Keratinocyte (primary cell): ENCODE results near the gene ATP4A. TPM values are rescaled to one million over a fixed set of nuclear protein-coding genes. Genes with fewer than 3 reads are reported as not detected.

ENCODE experiments used
- DNase-seq: peaks from one replicate; pipeline ENCODE4 v3.0.0-alpha.2; 2011; ENCODE audit warnings: low read depth, missing footprints, low spot score
- FAIRE-seq: peaks from 2 replicates; lab custom pipeline; 2011; peaks lifted over from hg19 to GRCh38; lab: Jason Lieb, UNC
- H2AFZ ChIP-seq: 2 replicates; pipeline ENCODE4 v1.6.0; 2012; ENCODE audit warnings: low read length, control low read depth, inconsistent platforms; ENCODE audit not compliant: control insufficient read depth
- H3K27ac ChIP-seq: 2 replicates; pipeline ENCODE4 v1.5.1; 2011; ENCODE audit warnings: low read length; ENCODE audit not compliant: control insufficient read depth, insufficient read depth
- H3K27me3 ChIP-seq: 3 replicates; pipeline ENCODE4 v1.6.0; 2011; ENCODE audit warnings: low read length; ENCODE audit not compliant: control insufficient read depth, insufficient read depth; ENCODE audit errors: extremely low read depth
- H3K36me3 ChIP-seq, 2 experiments: 2 replicates in 1 of 2; 3 replicates in 1 of 2; pipeline ENCODE4 v1.5.1; 2011; ENCODE audit warnings: low read length in 2 of 2, mild to moderate bottlenecking in 1 of 2; ENCODE audit not compliant: control insufficient read depth in 2 of 2, insufficient read depth in 2 of 2; ENCODE audit errors: extremely low read depth in 1 of 2
- H3K4me1 ChIP-seq: 3 replicates; pipeline ENCODE4 v1.5.1; 2011; ENCODE audit warnings: low read length; ENCODE audit not compliant: control insufficient read depth, insufficient read depth; ENCODE audit errors: extremely low read depth
- H3K4me2 ChIP-seq: 3 replicates; pipeline ENCODE4 v1.6.0; 2011; ENCODE audit warnings: low read depth, low read length; ENCODE audit not compliant: control insufficient read depth, insufficient read depth; ENCODE audit errors: extremely low read depth
- H3K4me3 ChIP-seq, 3 experiments: fragments of 200-600 bp in 1 of 3; sonication (generic) in 1 of 3; 2 replicates in 2 of 3; 3 replicates in 1 of 3; pipeline ENCODE4 v1.5.1; 2011 to 2016; ENCODE audit warnings: low read length in 3 of 3, mild to moderate bottlenecking in 3 of 3, control low read depth in 2 of 3, inconsistent platforms in 1 of 3, low read depth in 1 of 3, mixed read lengths in 1 of 3, mixed run types in 1 of 3, moderate library complexity in 1 of 3; ENCODE audit not compliant: control insufficient read depth in 2 of 3, insufficient read depth in 2 of 3; ENCODE audit errors: extremely low read depth in 1 of 3
- H3K79me2 ChIP-seq: 2 replicates; pipeline ENCODE4 v1.6.0; 2012; ENCODE audit warnings: low read length; ENCODE audit not compliant: control insufficient read depth, insufficient read depth
- H3K9ac ChIP-seq: 3 replicates; pipeline ENCODE4 v1.6.0; 2011; ENCODE audit warnings: low read length; ENCODE audit not compliant: control insufficient read depth, insufficient read depth; ENCODE audit errors: extremely low read depth
- H3K9me1 ChIP-seq: 3 replicates; pipeline ENCODE4 v1.6.0; 2011; ENCODE audit warnings: low read length; ENCODE audit not compliant: control insufficient read depth, insufficient read depth; ENCODE audit errors: extremely low read depth
- H3K9me3 ChIP-seq: 2 replicates; pipeline ENCODE4 v1.5.1; 2012; ENCODE audit warnings: low read depth, low read length; ENCODE audit not compliant: control insufficient read depth
- H4K20me1 ChIP-seq: 3 replicates; pipeline ENCODE4 v1.6.0; 2011; ENCODE audit warnings: low read length; ENCODE audit not compliant: control insufficient read depth, insufficient read depth; ENCODE audit errors: extremely low read depth
- CTCF ChIP-seq, 3 experiments: IDR thresholded peaks in 1 of 3; conservative IDR thresholded peaks in 1 of 3; optimal IDR thresholded peaks in 1 of 3; 2 replicates in 2 of 3; 3 replicates in 1 of 3; pipeline versions ENCODE3 to v1.5.1; 2011; ENCODE audit warnings: low read length in 3 of 3, mild to moderate bottlenecking in 3 of 3, moderate library complexity in 2 of 3, control low read depth in 1 of 3, inconsistent platforms in 1 of 3; ENCODE audit not compliant: insufficient read depth in 2 of 3; ENCODE audit errors: extremely low read depth in 1 of 3
- EZH2 ChIP-seq: IDR thresholded peaks from one replicate; pipeline ENCODE4 v1.6.1; 2012; ENCODE audit warnings: inconsistent platforms, mild to moderate bottlenecking, low read length, moderate library complexity
- dilution Hi-C: fragments of 300-500 bp; cut with MboI; formaldehyde crosslinking; loops from one replicate; pipeline ENCODE4 v1.7.0; 2020; ENCODE audit warnings: low sequenced_read_pairs; ENCODE audit not compliant: extremely low pct_ligation_motif_present
- polyA minus RNA-seq, 3 experiments: library from RNA; depleted of rRNA, polyadenylated mRNA; stranded (reverse); fragments of >200 nt; gene quantifications; 1 replicate in 1 of 3; 2 replicates in 1 of 3; 3 replicates in 1 of 3; pipeline ENCODE4 v1.2.3, GENCODE V29; 2011
- polyA plus RNA-seq, 5 experiments: library from polyadenylated mRNA; depleted of rRNA in 3 of 5; stranded (reverse) in 3 of 5; stranded (forward) in 1 of 5; unstranded in 1 of 5; fragments of >200 nt; gene quantifications; 1 replicate in 1 of 5; 2 replicates in 3 of 5; 3 replicates in 1 of 5; pipeline versions ENCODE4 v1.2.1 to v1.2.3, GENCODE V29; 2011 to 2012; ENCODE audit warnings: missing spikeins in 2 of 5, low read depth in 1 of 5, low replicate concordance in 1 of 5

The ATP4A gene
- polyA plus RNA-seq (not detected in 3 replicates), polyA minus RNA-seq (not detected in 3 replicates)
- polyA plus RNA-seq (2011; ENCODE audit: low read depth) = not detected
- polyA plus RNA-seq (2011; cell fraction: cytosol; rRNA removed) = not detected in 2 replicates
- polyA plus RNA-seq (2011; cell fraction: nucleus; rRNA removed) = not detected in 2 replicates
- polyA plus RNA-seq (2012; ENCODE audit: low replicate concordance) = not detected in 2 replicates
- polyA minus RNA-seq (2011; cell fraction: cytosol; rRNA and poly(A)+ RNA removed) = not detected
- not detected in 2 replicates for polyA minus RNA-seq (2011; cell fraction: nucleus; rRNA and poly(A)+ RNA removed)

- no peaks in the 10 kb centered on the region for H3K9me3 ChIP-seq
- dilution Hi-C loops = no loop called here
- no peak within 1 kb of the TSS for H3K9ac ChIP-seq
- H3K36me3 ChIP-seq = no peaks in the 10 kb centered on the region
- H3K27me3 ChIP-seq = peaks cover 22% of the 10 kb centered on the region
- no peak within 1 kb of the TSS for H2AFZ ChIP-seq
- no peak for DNase-seq
- H3K79me2 ChIP-seq = no peaks in the 10 kb centered on the region
- FAIRE-seq = no peak
- H3K9me1 ChIP-seq = no peaks in the 10 kb centered on the region
- no peak for TF ChIP-seq EZH2
- no peak for TF ChIP-seq CTCF (optimal IDR thresholded peaks at IDR 0.05 in 1 of 3, IDR thresholded peaks at IDR 0.05 in 1 of 3, conservative IDR thresholded peaks at IDR 0.05 in 1 of 3; ENCODE audit: extremely low read depth in 1 of 3, insufficient read depth in 2 of 3, low read length in 3 of 3)
- no peak within 1 kb of the TSS for H3K4me2 ChIP-seq
- no peaks in the 10 kb centered on the region for H3K4me1 ChIP-seq
- H4K20me1 ChIP-seq = no peaks in the 10 kb centered on the region
- H3K27ac ChIP-seq = no peak within 1 kb of the TSS
- no peak within 1 kb of the TSS for H3K4me3 ChIP-seq
These were observed at the start of gene ATP4A for GRCh38 chr19:35563207-35563829. TSS of gene ATP4A (minus strand) at chr19:35563658. CDS start at chr19:35563629, 29 bp downstream.

GRCh38 chr19:35612559-35613321, 49.3 kb upstream of the ATP4A start, which contains the start of gene HAUS5:
TSS of gene HAUS5 (plus strand) at chr19:35612735. CDS start at chr19:35612795, 60 bp downstream.
- TF ChIP-seq EZH2 (no peak), CTCF (optimal IDR thresholded peaks at IDR 0.05 in 1 of 3, IDR thresholded peaks at IDR 0.05 in 1 of 3, conservative IDR thresholded peaks at IDR 0.05 in 1 of 3; ENCODE audit: extremely low read depth in 1 of 3, insufficient read depth in 2 of 3, low read length in 3 of 3) (peak in 1 of 3 experiments; percentile 1)
- peak within 1 kb of the TSS; percentile 72 to 88 (median 74) for H3K4me3 ChIP-seq
- DNase-seq = peak; percentile 69

More at GRCh38 chr19:35612559-35613321, 49.3 kb upstream of the ATP4A start, which contains the start of gene HAUS5:
- no peaks in the 10 kb centered on the region for H3K27me3 ChIP-seq
- dilution Hi-C loops = no loop called here
- FAIRE-seq = peak; percentile 69
- H3K9me3 ChIP-seq = no peaks in the 10 kb centered on the region
- H3K36me3 ChIP-seq = peaks cover 0 to 4% of the 10 kb centered on the region in 2 experiments
- peak within 1 kb of the TSS; percentile 77 for H2AFZ ChIP-seq
- peak within 1 kb of the TSS; percentile 75 for H3K4me2 ChIP-seq
- no peaks in the 10 kb centered on the region for H3K9me1 ChIP-seq
- H3K79me2 ChIP-seq = no peaks in the 10 kb centered on the region
- H3K27ac ChIP-seq = peak within 1 kb of the TSS; percentile 59
- peak within 1 kb of the TSS; percentile 77 for H3K9ac ChIP-seq
- H4K20me1 ChIP-seq = no peaks in the 10 kb centered on the region
- H3K4me1 ChIP-seq = peaks cover 3% of the 10 kb centered on the region
